HG02678 (cell line): ENCODE results near the gene ZMYND19.
A peak's percentile ranks its signal among the peaks of the same experiment; 100 is the strongest.
"Not testable (repeated sequence)": the region's sequence is repeated elsewhere in the genome, so short reads cannot be mapped to it uniquely, and the experiment has no call there.

Experiments
- ATAC-seq: cut with Tn5 transposase; IDR thresholded peaks from one replicate; pipeline ENCODE4 v1.9.1; 2021; ENCODE audit warnings: mild to moderate bottlenecking, moderate library complexity; ENCODE audit not compliant: unreplicated experiment

ZMYND19 gene

DNA sequence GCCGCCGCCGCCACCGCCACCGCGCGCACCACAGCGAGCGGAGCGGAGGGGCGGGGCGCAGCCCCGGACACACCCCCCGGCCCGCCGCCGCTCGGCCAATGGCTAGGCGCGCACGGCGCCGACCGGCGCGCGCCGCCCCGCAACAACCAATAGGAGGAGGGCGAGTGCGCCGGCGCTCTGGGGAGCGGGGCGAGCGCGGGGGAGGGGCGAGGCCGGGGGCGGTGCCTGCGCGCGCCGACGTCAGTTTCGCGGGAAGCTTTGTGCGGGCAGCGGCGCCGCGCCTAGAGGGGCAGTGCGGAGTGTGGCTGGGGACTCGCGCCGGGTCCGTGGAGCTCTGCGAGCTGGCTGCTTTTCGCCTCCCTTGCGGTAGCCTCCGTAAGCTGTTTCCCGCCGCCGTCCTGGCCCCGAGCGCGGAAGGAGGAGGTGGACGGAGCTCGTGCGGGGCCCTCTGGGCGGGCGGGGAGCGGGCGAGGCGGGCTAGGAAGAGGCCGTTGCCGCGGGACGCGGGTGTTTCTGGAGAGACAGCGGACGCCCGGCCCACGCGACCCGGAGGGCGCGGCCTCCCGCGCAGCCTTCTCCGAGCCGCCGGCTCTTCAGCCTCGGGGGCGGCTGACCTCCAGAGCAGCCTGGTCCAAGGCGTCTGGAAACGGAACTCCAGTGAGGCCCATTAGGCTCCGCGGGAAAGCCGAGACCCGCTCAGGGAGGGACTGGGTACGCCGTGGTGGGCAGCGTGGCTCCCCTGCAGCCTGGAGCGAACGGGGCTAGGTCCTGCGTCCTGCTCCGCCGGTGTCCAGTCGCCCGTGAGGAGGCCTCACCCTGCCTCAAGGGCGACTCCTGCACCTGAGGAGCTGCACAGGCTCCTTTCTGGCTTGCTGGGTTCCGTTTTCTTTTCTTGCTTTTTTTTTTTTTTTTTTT is at the start of gene ZMYND19:
TSS of gene ZMYND19 (minus strand) at position 44 of the 915 bp plus-strand sequence. CDS start 249 bp downstream, outside the sequence.
- peak; percentile 95 for ATAC-seq

DNA sequence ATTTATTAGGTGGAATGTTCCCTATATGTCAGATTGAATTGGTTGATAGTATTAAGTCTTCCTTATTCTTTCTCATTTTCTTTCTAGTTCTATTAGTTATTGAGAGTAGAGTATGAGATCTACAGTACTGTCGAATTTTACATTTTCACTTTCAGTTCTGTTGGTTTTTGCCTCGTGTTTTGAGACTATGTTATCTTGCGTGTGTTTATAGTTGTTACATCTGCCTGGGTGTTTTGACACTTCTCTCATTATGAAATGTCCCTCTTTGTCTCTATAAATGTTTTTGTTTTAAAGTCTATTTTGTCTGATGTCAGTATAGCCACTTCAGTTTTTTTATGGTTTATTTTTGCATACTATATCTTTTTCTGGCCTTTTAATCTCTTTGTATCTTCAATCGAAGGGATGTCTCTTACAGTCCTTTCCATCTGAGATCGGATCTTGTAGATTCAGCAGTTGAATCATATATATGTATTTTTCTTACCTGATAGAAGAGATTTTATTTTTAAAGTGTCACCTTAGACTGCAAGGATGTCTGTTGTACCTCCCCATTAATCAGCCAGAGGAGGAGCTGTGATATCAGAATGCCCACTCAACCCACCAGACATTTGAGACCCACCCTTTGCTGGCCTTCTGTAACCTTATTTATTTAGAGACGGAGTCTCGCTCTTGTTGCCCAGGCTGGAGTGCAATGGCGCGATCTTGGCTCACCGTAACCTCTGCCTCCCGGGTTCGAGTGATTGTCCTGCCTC is 49.2 kb upstream of the ZMYND19 start:
- ATAC-seq: no peak

DNA sequence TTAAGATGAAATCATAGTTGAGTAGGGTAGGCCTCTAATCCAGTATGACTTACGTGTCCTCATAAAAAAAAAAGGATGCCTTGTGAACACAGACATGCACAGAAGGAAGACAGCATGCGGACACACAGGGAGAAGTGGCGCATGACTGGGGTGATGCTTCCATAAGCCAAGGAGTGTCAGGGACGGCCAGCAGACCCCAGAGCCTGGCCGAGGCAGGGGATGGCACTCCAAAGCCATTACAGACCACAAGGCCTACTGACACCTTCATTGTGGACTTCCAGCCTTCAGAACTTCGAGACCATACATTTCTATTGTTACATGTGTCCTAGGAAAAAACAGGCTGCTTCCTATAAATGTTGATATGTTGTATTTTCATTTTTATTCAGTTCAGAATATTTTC is 48.4 kb upstream of the ZMYND19 start:
- no peak for ATAC-seq

DNA sequence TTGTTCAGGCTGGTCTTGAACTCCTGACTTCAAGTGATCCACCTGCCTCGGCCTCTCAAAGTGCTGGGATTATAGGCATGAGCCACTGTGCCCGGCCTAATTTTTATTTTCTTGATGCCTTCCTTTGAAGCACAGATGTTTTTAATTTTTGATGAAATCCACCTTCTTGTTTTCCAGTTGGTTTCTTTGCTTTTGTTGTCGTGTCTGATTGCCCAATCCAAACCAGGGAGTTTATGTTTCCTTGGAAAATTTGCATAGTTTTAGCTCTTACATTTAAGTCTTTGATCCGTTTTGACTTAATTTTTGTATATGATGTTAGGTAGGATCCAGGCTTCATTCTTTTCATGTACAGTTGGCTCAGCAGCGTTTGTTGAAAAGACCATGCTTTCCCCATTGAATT is 43.7 kb upstream of the ZMYND19 start:
- ATAC-seq: no peak

DNA sequence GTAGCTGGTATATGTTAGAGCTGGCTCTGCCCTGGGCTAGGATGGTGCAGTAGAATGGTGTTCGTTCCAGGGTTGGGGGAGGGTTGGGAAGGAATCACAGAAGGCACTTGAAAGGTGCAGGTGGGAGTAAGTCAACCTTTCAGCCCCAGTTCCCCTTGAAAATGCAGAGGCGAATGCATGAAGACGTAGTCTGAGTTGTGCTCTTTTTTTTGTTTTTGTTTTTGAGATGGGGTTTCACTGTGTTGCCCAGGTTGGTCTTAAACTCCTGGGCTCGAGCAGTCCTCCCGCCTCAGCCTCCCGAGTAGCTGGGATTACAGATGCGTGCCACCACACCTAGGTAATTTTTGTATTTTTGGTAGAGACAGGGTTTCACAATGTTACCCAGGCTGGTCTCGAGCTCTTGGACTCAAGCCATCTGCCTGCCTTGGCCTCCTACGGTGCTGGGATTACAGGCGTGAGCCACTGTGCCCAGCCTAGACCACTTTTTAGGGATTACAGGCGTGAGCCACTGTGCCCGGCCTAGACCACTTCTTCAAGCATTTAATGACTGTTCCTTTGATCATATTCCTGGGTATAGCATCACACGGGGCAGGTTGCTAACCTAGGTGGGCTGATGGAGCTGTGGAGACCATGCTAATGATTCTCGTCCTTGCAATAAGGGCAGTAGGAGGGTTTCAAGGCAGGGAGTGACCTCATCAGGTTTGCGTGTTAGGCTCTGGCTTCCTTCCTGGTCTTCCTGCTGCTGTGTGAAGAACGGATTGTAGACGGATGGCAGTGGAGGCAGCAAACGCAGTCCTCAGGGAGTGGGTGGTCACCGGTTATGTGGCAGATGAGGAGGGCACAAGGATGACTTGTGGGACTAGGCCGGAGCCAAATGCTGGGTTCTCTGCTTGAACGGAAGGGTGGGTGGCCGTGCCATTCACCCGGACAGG is 42.2 kb upstream of the ZMYND19 start:
- no peak for ATAC-seq

DNA sequence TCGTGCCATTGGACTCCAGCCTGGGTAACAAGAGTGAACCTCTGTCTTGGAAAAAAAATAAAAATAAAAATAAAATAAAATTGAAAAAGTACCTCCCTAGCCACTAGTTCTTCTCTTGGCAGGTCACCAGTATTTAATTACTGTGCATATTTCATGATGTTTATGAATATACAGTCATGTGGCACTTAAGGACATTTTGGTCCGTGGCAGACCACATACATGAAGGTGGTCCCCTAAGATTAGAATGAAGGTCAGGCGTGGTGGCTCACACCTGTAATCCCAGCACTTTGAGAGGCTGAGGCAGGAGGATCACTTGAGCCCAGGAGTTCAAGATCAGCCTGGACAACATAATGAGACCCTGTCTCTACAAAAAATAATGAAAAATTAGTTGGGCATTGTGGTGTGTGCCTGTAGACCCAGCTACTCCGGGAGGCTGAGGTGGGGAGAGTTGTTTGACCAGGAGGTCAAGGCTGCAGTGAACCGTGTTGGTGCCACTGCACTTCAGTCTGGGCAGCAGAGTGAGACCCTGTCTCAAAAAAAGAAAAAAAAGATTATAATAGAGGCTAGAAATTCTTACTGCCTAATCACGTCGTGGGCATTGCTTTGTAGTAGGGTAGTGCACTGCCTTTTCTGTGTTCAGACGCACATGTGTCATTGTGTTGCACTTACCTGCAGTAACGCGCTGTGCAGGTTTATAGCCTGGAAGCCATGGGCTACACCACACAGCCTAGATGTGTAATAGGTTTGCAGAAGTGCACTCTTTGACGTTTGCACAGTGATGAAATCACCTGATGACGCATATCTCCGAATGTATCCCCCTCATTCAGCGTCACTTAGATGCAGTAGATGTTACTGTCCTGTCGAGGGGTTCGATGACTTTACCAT is 41.3 kb upstream of the ZMYND19 start:
- no peak for ATAC-seq

DNA sequence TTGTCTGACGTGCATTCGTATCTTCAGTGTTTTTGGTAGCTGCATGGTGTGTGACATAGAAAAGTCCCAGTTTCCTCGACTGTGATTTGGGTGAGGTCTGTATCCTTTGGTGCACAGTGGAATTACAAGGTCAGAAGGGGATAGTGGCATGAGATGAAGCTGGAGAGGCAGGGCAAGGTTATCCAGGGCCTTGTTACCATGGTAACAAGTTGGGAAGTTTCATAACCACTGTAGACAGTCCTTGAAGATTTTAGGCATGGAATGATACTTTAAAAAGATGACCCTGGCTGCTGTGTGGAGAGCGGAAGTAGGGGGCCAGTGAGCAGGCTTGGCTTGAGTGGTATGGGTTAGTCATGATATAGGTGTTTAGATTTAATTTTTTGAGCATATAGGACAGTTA is 40.4 kb upstream of the ZMYND19 start:
- no peak for ATAC-seq

DNA sequence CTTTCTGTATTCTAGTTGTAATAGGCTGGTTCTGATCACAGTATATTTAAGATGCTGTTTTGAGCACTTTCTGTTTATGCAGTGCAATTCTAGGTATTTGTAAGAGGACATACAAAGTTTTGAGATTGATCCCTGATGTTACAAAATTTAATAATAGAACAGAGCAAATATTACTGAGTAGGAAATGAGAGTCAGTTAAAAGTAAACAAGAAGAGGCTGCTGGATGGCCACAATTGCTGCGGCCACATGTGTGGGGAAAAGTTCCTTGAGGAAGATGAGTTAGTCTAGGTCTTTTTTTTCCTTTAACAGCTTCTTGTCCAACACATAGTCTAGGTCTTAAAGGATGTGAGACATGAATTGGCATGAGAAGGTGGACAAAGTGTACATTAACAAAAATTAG is 39.8 kb upstream of the ZMYND19 start:
- ATAC-seq: no peak

DNA sequence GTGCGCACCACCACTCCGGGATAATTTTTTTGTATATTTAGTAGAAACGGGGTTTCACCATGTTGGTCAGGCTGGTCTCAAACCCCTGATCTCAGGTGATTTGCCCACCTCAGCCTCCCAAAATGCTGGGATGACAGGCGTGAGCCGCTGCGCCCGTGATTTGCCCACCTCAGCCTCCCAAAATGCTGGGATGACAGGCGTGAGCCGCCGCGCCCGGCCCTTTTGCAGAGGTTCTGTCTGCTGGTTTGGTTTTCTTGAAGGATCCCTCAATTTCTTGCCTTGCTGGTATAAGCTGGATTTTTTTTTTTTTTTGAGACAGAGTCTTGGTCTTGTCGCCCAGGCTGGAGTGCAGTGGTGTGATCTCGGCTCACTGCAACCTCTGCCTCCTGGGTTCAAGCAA is 37.1 kb upstream of the ZMYND19 start:
- not testable (repeated sequence) for ATAC-seq

DNA sequence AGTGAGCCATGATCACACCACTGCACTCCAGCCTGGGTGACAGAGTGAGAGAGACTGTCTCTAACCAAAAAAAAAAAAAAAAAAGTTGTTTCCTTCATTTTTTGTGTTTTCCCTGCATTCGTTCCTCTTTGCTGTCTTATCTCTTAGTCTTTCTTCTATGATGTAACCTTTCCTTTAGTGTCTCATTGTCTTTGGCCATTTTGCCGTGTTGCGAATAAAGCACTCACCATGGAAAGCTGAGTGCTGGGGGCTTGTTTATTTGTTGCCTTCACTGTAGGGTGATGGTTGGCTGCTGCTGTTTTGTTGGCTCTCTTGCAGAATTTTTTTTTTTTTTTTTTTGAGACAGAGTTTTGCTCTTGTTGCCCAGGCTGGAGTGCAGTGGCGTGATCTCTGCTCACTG is 36.2 kb upstream of the ZMYND19 start:
- ATAC-seq: no peak

DNA sequence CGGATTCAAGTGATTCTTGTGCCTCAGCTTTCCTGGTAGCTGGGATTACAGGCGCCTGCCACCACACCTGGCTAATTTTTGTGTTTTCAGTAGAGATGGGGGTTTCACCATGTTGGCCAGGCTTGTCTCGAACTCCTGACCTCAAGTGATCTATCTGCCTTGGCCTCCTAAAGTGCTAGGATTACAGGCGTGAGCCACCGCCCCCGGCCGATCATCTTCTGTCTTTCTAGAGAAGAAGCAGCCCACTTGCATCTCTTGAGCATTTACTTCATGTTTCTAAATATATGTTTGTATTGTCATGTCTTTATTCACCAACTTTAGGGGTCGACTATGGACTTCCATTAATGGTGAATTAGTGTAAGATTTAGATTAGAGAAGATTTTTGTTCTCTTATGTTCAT is 31.9 kb upstream of the ZMYND19 start:
- ATAC-seq: not testable (repeated sequence)

DNA sequence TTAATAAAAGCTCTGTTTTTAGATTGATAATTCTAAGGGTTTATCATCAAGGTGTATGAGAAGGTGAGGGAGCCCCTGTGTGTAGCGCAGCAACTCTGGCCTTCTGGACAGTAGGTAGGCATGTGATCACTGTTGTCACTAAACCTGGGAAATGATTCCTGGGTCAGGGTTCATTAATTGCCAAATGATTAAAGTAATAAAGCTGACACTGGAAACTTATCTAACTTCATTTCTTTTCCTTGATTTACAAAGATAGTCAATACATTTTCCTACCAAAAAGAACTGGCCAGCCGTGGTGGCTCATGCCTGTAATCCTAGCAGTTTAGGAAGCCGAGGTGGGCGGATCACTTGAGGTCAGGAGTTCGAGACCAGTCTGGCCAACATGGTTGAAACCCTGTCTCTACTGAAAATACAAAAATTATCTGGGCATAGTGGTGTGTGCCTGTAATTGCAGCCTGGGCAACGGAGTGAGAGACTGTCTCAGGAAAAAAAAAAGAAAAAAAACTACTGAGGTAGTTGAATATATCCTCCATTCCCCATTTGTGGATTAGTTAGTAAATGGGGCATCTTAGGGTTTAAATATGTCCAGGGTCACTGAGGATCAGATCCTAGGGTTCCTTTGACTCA is 30.9 kb upstream of the ZMYND19 start:
- ATAC-seq: no peak

DNA sequence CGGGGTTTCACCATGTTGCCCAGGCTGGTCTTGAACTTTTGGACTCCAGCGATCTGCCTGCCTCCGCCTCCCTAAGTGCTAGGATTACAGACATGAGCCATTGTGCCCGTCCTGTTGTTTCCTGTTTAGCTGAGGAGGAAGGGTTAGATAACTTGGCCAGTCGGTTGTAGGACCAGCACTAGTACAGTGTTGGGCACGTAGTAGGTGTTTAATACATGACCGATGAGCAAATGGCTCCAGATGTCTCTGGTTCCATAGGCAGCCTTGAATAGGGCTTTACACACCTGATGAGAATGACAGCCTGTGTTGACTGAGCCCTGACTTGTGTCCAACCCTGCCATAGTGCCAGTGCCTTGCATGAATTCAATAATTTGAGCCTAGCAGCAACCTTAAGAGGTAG is 30.3 kb upstream of the ZMYND19 start:
- no peak for ATAC-seq

DNA sequence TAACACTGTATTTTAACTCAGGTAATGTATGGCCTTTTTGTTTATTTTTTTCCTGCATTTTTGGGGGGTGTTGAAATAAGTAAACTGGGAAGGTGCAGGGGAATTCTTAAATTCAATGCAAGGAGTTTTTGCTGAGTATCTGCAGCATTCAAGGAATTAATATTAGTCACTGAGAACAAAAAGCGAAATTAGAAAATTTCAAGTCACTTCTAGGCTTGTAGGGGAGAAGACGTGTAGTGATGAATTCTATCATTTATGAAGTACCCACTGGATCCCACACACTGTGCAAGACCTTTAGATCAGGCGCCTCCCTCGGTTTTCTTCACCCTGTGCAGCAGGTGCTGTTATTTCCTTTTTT is 29.7 kb upstream of the ZMYND19 start:
- ATAC-seq: no peak

DNA sequence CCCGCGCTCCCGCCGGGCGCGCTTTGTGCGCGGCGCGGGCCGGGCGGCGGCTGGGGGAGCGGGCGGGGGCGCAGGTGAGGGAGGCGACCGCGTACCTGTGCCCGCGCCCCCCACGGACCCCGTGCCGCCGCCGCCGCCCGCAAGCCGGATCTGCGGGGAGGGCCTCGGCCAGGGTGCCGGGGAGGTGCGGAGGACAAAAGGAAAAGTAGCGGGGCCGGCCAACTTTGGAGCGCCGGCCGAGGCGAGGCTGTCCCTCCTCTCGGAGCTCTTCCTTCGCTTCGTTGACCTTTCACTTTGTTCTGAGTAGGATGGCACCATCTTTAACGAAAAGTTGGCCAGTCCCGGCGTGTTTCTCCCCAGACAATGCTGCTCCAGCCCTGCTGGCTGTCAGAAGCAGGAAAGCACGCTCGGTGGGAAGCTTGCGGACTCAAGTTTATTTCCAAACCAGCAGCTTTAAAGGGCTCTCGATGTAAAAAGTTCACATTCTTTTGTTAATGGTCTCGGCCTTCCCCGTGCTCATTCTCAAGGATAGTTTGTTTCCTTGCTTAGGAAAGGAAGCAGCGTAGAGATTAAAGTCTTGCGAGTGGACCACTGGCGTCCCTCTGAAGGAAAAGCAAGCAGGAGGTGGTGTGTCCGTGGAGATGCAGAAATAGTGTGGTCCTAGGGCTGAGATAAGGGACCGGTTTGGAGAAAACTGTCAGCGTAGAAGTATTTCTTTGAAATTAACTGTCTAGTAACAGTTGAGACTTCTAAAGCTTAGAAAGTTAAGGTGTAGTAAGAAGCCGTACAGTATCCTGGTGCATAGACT is 29.1 kb upstream of the ZMYND19 start:
- ATAC-seq: peak; percentile 32

DNA sequence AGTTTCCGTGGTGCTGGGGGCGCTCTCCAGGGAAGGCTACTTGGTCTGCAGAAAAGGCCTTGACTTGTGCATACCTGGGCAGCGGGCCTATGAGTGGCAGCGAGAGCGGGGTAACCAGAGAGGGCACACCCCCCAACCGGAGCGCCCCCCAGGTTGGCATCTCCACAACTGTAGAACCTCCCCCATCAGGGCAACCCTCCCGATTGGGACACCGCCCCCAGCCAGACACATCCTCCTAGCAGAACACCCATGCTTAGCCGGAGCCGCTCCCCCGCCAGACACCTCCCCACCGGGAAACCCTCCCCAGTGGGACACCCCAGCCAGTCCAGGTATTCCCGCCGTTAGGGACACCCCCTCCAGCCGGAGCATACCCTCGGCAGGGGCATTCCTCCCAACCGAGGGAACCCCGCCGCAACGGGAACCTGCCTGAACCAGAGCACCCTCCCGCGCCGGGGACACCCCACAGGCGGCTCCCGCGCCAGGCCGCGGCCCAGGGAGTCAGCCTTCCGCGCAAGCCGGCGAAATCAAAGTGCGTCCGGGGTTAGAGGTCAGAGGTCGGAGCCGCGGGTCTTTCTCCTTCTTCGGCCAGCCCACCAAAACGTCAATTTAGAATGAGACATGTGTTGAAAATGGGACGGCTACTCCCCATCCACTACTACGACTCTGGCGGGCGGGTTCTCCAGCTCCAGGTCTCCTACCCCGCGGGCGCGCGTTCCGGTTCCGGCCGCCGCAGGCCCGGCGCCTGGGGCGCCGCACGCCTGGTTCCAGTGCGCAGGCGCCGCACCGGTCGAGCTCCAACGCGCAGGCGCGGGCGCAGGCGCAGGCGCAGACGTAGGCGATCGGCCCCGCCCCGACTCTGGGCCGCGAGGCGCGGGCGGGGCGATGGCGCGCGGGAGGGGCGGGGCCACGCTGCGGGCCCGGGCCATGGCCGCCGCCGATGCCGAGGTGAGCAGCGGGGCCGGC is 28.1 kb upstream of the ZMYND19 start, which contains the start of gene EHMT1:
TSS of gene EHMT1 (plus strand) at position 901 of the 963 bp plus-strand sequence. CDS start at position 925, 24 bp downstream.
- peak; percentile 81 for ATAC-seq

DNA sequence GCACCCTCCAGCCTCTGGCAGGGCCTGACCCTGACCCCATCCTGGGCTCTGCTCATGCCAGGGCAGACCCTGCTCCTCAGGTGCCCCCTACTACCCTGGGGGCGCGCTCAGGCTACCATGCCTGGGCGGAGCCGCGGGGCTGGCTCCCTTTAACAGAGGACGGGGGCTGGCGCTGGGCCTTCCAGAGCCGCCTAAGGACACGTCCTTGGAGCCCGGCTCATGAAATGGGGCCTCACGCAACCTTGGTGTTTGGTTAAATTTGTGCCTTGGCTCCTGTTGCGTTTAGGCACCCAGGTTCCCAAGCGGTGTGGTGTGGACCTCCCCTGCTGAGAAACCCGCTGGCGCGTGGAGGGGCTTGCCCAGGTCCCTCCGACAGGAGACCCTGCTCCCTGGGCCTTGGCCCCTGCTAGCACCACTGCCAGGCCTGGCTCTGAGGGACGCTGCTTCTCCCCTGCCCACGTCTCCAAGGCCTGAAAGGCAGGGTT is 25.1 kb upstream of the ZMYND19 start:
- ATAC-seq: no peak
